Measurements from ENCODE around the gene HSPA4L. TPM values are rescaled to one million over a fixed set of nuclear protein-coding genes. Genes with fewer than 3 reads are reported as not detected.

HSPA4L gene
- total RNA-seq, 1 donor from 2014 or later, result 10.9 TPM

- no peak for DNase-seq
Measured at GRCh38 chr4:127870281-127870680, 88.2 kb downstream of the HSPA4L start.

- no peak for DNase-seq
Measured at GRCh38 chr4:127870688-127871087, 88.6 kb downstream of the HSPA4L start.

GRCh38 chr4:127875791-127876190 is 93.7 kb downstream of the HSPA4L start:
- no peak for DNase-seq

- peak; percentile 87 for DNase-seq
Measured at GRCh38 chr4:127880763-127881562, 98.8 kb downstream of the HSPA4L start, which contains the start of gene PLK4. Gene PLK4 (plus strand): TSS chr4:127880893. CDS start chr4:127881135, 242 bp downstream.

- DNase-seq, result no peak
Measured at GRCh38 chr4:127881563-127881864, 99.4 kb downstream of the HSPA4L start.

GRCh38 chr4:127888559-127888958 is 106.4 kb downstream of the HSPA4L start:
- no peak for DNase-seq

- DNase-seq, result no peak
Measured at GRCh38 chr4:127889903-127890302, 107.8 kb downstream of the HSPA4L start.

Other genes starting within 250 kb of the HSPA4L start
- gene INTU, start 149.4 kb upstream of the HSPA4L start, total RNA-seq, result 36.3 TPM
- 0.16 TPM for gene SLC25A31, start 51.9 kb upstream of the HSPA4L start, total RNA-seq
- gene PLK4, start 98.6 kb downstream of the HSPA4L start, total RNA-seq, result 11.7 TPM
- 82.7 TPM for gene MFSD8, start 182.9 kb downstream of the HSPA4L start, total RNA-seq
- 24.3 TPM for gene ABHD18, start 183.1 kb downstream of the HSPA4L start, total RNA-seq

Measured in occipital lobe (tissue), 2 donors.